ENCODE data around the gene MMP8. TPM values are rescaled to one million over a fixed set of nuclear protein-coding genes. Genes with fewer than 3 reads are reported as not detected.

The MMP8 gene
- total RNA-seq, 4 donors from 2014 or later, result 0.15 to 1.1 TPM; not detected in 2

- intact Hi-C loops (cut with DNase I; ENCODE audit: low total_unique reads), result no loop called here
- TF ChIP-seq POLR2A (IDR thresholded peaks at IDR 0.05) (no peak), CTCF (IDR thresholded peaks at IDR 0.05) (no peak)
- WGBS, 2 donors, result 48 to 49% methylated on average over 9 of the region's 9 CpGs
- no peak overlapping the region for H3K4me3 ChIP-seq (ENCODE audit: low read depth, poor library complexity, severe bottlenecking)
- DNase-seq (ENCODE audit: low spot score in 2 of 2), result no peak
Observed at GRCh38 chr11:102729849-102730815, 5.4 kb upstream of the MMP8 start.

- H3K4me3 ChIP-seq (ENCODE audit: low read depth, poor library complexity, severe bottlenecking), result no peak overlapping the region
- TF ChIP-seq CTCF (IDR thresholded peaks at IDR 0.05) (no peak), POLR2A (IDR thresholded peaks at IDR 0.05) (no peak)
- WGBS, 2 donors, result 84 to 91% methylated on average over 2 of the region's 2 CpGs
- intact Hi-C loops (cut with DNase I; ENCODE audit: low total_unique reads), result no loop called here
- no peak for DNase-seq (ENCODE audit: low spot score in 2 of 2)
Observed at GRCh38 chr11:102727890-102728289, 3.1 kb upstream of the MMP8 start.

GRCh38 chr11:102722821-102723220 is 1.9 kb downstream of the MMP8 start:
- TF ChIP-seq CTCF (IDR thresholded peaks at IDR 0.05), result no peak
- no peak for TF ChIP-seq POLR2A (IDR thresholded peaks at IDR 0.05)
- DNase-seq (ENCODE audit: low spot score in 2 of 2), result no peak
- H3K4me3 ChIP-seq (ENCODE audit: low read depth, poor library complexity, severe bottlenecking), result no peak overlapping the region
- intact Hi-C loops (cut with DNase I; ENCODE audit: low total_unique reads), result no loop called here

- TF ChIP-seq POLR2A (IDR thresholded peaks at IDR 0.05) (no peak), CTCF (IDR thresholded peaks at IDR 0.05) (no peak)
- intact Hi-C loops (cut with DNase I; ENCODE audit: low total_unique reads), result no loop called here
- H3K4me3 ChIP-seq (ENCODE audit: low read depth, poor library complexity, severe bottlenecking), result no peak overlapping the region
- DNase-seq (ENCODE audit: low spot score in 2 of 2), result no peak
- WGBS, 2 donors, result 42 to 47% methylated on average over 4 of the region's 4 CpGs
Observed at GRCh38 chr11:102719620-102720277, 5.0 kb downstream of the MMP8 start.

- no peak for DNase-seq (ENCODE audit: low spot score in 2 of 2)
- H3K4me3 ChIP-seq (ENCODE audit: low read depth, poor library complexity, severe bottlenecking), result no peak overlapping the region
- intact Hi-C loops (cut with DNase I; ENCODE audit: low total_unique reads), result no loop called here
- TF ChIP-seq POLR2A (IDR thresholded peaks at IDR 0.05), result no peak
- no peak for TF ChIP-seq CTCF (IDR thresholded peaks at IDR 0.05)
Observed at GRCh38 chr11:102717280-102717679, 7.5 kb downstream of the MMP8 start.
